Aorta (tissue), 5 donors: Measurements from ENCODE around the gene CFH. TPM values are rescaled to one million over a fixed set of nuclear protein-coding genes. Genes with fewer than 3 reads are reported as not detected.
A peak's percentile ranks its signal among the peaks of the same experiment; 100 is the strongest.
"Not testable (repeated sequence)": the region's sequence is repeated elsewhere in the genome, so short reads cannot be mapped to it uniquely, and the experiment has no call there.

ENCODE experiments used
- ATAC-seq: fragments of 200-7000 bp; cut with Tn5 transposase; one replicate; pipeline ENCODE4 v1.9.1; 2022; ENCODE audit warnings: moderate library complexity; ENCODE audit not compliant: low FRiP score
- DNase-seq, 2 donors: peaks; one replicate each; pipeline ENCODE4 v3.0.0-alpha.2; 2020
- H3K27ac ChIP-seq, 2 donors: one replicate each; pipeline ENCODE4 v1.5.1; 2013; ENCODE audit warnings: low read length in 2 of 2, mild to moderate bottlenecking in 2 of 2, moderate library complexity in 2 of 2, control low read depth in 1 of 2, inconsistent platforms in 1 of 2, low read depth in 1 of 2
- H3K27me3 ChIP-seq, 2 donors: one replicate each; pipeline ENCODE4 v1.6.1; 2013; ENCODE audit warnings: control low read depth in 1 of 2, low read length in 1 of 2, mild to moderate bottlenecking in 1 of 2, moderate library complexity in 1 of 2; ENCODE audit not compliant: insufficient read depth in 2 of 2, control insufficient read depth in 1 of 2
- H3K36me3 ChIP-seq, 2 donors: one replicate each; pipeline ENCODE4 v1.6.1; 2013; ENCODE audit warnings: control low read depth in 1 of 2, low read length in 1 of 2, mild to moderate bottlenecking in 1 of 2; ENCODE audit not compliant: insufficient read depth in 2 of 2, control insufficient read depth in 1 of 2
- H3K4me1 ChIP-seq, 2 donors: one replicate each; pipeline ENCODE4 v1.6.1; 2013; ENCODE audit warnings: low read length in 2 of 2, control low read depth in 1 of 2, mild to moderate bottlenecking in 1 of 2, moderate library complexity in 1 of 2; ENCODE audit not compliant: insufficient read depth in 2 of 2, control insufficient read depth in 1 of 2
- H3K4me3 ChIP-seq, 2 donors: one replicate each; pipeline ENCODE4 v1.5.1; 2013; ENCODE audit warnings: low read length in 2 of 2, control low read depth in 1 of 2, mild to moderate bottlenecking in 1 of 2
- H3K9me3 ChIP-seq: one replicate; pipeline ENCODE4 v1.6.1; 2013; ENCODE audit warnings: mild to moderate bottlenecking, low read length; ENCODE audit not compliant: control insufficient read depth
- WGBS, 2 donors: extraction: QIAGEN DNeasy Blood & Tissue Kit; methylation state at CpG; one replicate each; pipeline ENCODE4 v1.1.7; 2013; 5-methylcytosine and 5-hydroxymethylcytosine counted together
- intact Hi-C, 2 donors: fragments of 100-400 bp; cut with DNase I; formaldehyde crosslinking; loops; one replicate each; pipeline versions ENCODE4 v1.14.2 to v1.15.0; 2022
- polyA plus RNA-seq, 2 donors: library from polyadenylated mRNA; stranded (reverse); fragments of 200-250 nt; gene quantifications; one replicate each; pipeline ENCODE4 v1.2.3, GENCODE V29; 2013
- total RNA-seq, 2 donors: library from RNA; stranded (reverse); fragmentation: NEBNext Ultra II Directional; extraction: Animal tissue kit (Norgen Biotek cat#: 25700); gene quantifications; one replicate each; pipeline ENCODE4 v1.2.1, GENCODE V29; 2021
- donor health status: healthy with polysubstance abuse.
- donor health status: Bipolar disorder and iron deficiency.
- donor health status: DM: no; HTN: no; CAD: no.
- donor health status: DM: no; HTN: no; CAD: no.
- donor health status: DM: yes; HTN: yes; CAD: no.

CFH gene
- total and polyA plus RNA-seq, 4 donors = 82.8 to 647 (median 291) TPM

- Histone ChIP-seq H3K9me3 (peaks cover 4% of the 10 kb centered on the region), H3K36me3 (no peaks in the 10 kb centered on the region), H3K27ac (no peak overlapping the region), H3K4me1 (no peaks in the 10 kb centered on the region), H3K27me3 (no peaks in the 10 kb centered on the region), H3K4me3 (no peak overlapping the region)
- DNase-seq (no peak), ATAC-seq (no peak)
- 98 to 99% methylated on average over 3 of the region's 3 CpGs for WGBS, 2 donors
- intact Hi-C loops = no loop called here
These were observed 23.0 kb upstream of the CFH start for GRCh38 chr1:196628838-196629237.

- Histone ChIP-seq H3K27ac (no peak overlapping the region), H3K4me3 (no peak overlapping the region), H3K9me3 (no peaks in the 10 kb centered on the region), H3K27me3 (no peaks in the 10 kb centered on the region), H3K36me3 (no peaks in the 10 kb centered on the region), H3K4me1 (no peaks in the 10 kb centered on the region)
- WGBS, 2 donors = 92 to 93% methylated on average over 6 of the region's 6 CpGs
- DNase-seq (no peak), ATAC-seq (no peak)
- intact Hi-C loops = no loop called here
These were observed 14.2 kb upstream of the CFH start for GRCh38 chr1:196637606-196638005.

GRCh38 chr1:196638466-196638865 is 13.4 kb upstream of the CFH start:
- 73 to 74% methylated on average over 2 of the region's 2 CpGs for WGBS, 2 donors
- no peak for ATAC-seq

GRCh38 chr1:196639291-196639690 is 12.6 kb upstream of the CFH start:
- H3K9me3 ChIP-seq, intact Hi-C loops, H3K4me1 ChIP-seq, H3K27me3 ChIP-seq, H3K4me3 ChIP-seq, DNase-seq, H3K36me3 ChIP-seq, ATAC-seq, H3K27ac ChIP-seq: not testable (repeated sequence)
- WGBS, 2 donors = 92 to 94% methylated on average over 5 of the region's 5 CpGs

More at GRCh38 chr1:196638466-196638865, 13.4 kb upstream of the CFH start:
- Histone ChIP-seq H3K36me3 (no peaks in the 10 kb centered on the region), H3K9me3 (no peaks in the 10 kb centered on the region), H3K27me3 (no peaks in the 10 kb centered on the region), H3K4me1 (no peaks in the 10 kb centered on the region), H3K4me3 (no peak overlapping the region), H3K27ac (no peak overlapping the region)
- DNase-seq = no peak
- intact Hi-C loops = no loop called here

- no peaks in the 10 kb centered on the region for H3K4me1 ChIP-seq
- DNase-seq (no peak), ATAC-seq (no peak)
- intact Hi-C loops = no loop called here
- no peaks in the 10 kb centered on the region for H3K9me3 ChIP-seq
- 88 to 95% methylated on average over 1 of the region's 1 CpG for WGBS, 2 donors
- H3K27ac ChIP-seq = no peak overlapping the region
- no peak overlapping the region for H3K4me3 ChIP-seq
- H3K27me3 ChIP-seq = no peaks in the 10 kb centered on the region
- no peaks in the 10 kb centered on the region for H3K36me3 ChIP-seq
These were observed 10.9 kb upstream of the CFH start for GRCh38 chr1:196640976-196641375.

- Histone ChIP-seq H3K27me3 (no peaks in the 10 kb centered on the region), H3K4me3 (no peak overlapping the region), H3K4me1 (no peaks in the 10 kb centered on the region), H3K36me3 (no peaks in the 10 kb centered on the region), H3K9me3 (no peaks in the 10 kb centered on the region), H3K27ac (no peak overlapping the region)
- DNase-seq (no peak), ATAC-seq (no peak)
- 92 to 97% methylated on average over 12 of the region's 12 CpGs for WGBS, 2 donors
- intact Hi-C loops = no loop called here
These were observed 1.9 kb upstream of the CFH start for GRCh38 chr1:196649990-196650389.

- no peaks in the 10 kb centered on the region for H3K4me1 ChIP-seq
- no peak overlapping the region for H3K27ac ChIP-seq
- intact Hi-C loops = no loop called here
- no peaks in the 10 kb centered on the region for H3K36me3 ChIP-seq
- H3K9me3 ChIP-seq = no peaks in the 10 kb centered on the region
- peak in 1 of 2 donors; percentile 38 for DNase-seq
- no peak for ATAC-seq
- H3K27me3 ChIP-seq = no peaks in the 10 kb centered on the region
- H3K4me3 ChIP-seq = no peak overlapping the region
- WGBS, 2 donors = 90 to 94% methylated on average over 12 of the region's 12 CpGs
These were observed 1.4 kb upstream of the CFH start for GRCh38 chr1:196650403-196650802.

- intact Hi-C loops = no loop called here
- H3K27me3 ChIP-seq = no peaks in the 10 kb centered on the region
- 70 to 72% methylated on average over 3 of the region's 3 CpGs for WGBS, 2 donors
- no peak overlapping the region for H3K4me3 ChIP-seq
- H3K27ac ChIP-seq = no peak overlapping the region
- no peaks in the 10 kb centered on the region for H3K9me3 ChIP-seq
- no peaks in the 10 kb centered on the region for H3K4me1 ChIP-seq
- no peak for ATAC-seq
- H3K36me3 ChIP-seq = no peaks in the 10 kb centered on the region
- DNase-seq = no peak
These were observed 764 bp upstream of the CFH start for GRCh38 chr1:196651079-196651478.

GRCh38 chr1:196654271-196654670 is 2.4 kb downstream of the CFH start:
- Histone ChIP-seq H3K4me3 (peak overlapping the region in 1 of 2 donors; percentile 18), H3K9me3 (no peaks in the 10 kb centered on the region), H3K27me3 (no peaks in the 10 kb centered on the region), H3K27ac (no peak overlapping the region), H3K36me3 (no peaks in the 10 kb centered on the region), H3K4me1 (no peaks in the 10 kb centered on the region)
- ATAC-seq (no peak), DNase-seq (no peak)
- intact Hi-C loops = no loop called here
- 34 to 56% methylated on average over 2 of the region's 2 CpGs for WGBS, 2 donors
